Stimulated activated CD4-positive, alpha-beta T cell treated with anti-CD3 and anti-CD28 coated beads, Interleukin-2, amount 100 ng/mL, for 24 hours (primary cell): ENCODE measurements around the gene PKN1.
A peak's percentile ranks its signal among the peaks of the same experiment; 100 is the strongest.

ENCODE experiments used
- DNase-seq, 2 donors: peaks; one replicate each; pipeline ENCODE4 v3.0.0-alpha.2; 2020

The PKN1 gene

GRCh38 chr19:14516746-14517438 lies 83.8 kb downstream of the PKN1 start:
- DNase-seq: no peak

- DNase-seq: peak in 1 of 2 donors; percentile 45
Measured at GRCh38 chr19:14517446-14517839, 84.3 kb downstream of the PKN1 start.

GRCh38 chr19:14517840-14518505 lies 84.9 kb downstream of the PKN1 start, which contains the start of gene DNAJB1:
TSS of gene DNAJB1 (minus strand) at chr19:14518397. CDS start at chr19:14518349, 48 bp downstream.
- DNase-seq: peak; percentile 69 to 73

GRCh38 chr19:14519245-14519859 lies 86.2 kb downstream of the PKN1 start:
- DNase-seq: no peak

GRCh38 chr19:14519860-14520407 lies 86.8 kb downstream of the PKN1 start:
- no peak for DNase-seq

GRCh38 chr19:14520543-14520942 lies 87.4 kb downstream of the PKN1 start:
- DNase-seq: no peak
